PC-9 (cell line): Measurements from ENCODE around the gene HDAC2.

Experiments
- EZH2 ChIP-seq: fragments of 200-600 bp; sonication (generic); IDR thresholded peaks from 2 replicates; pipeline ENCODE4 v1.8.0; 2017; ENCODE audit warnings: antibody characterized with exemption, low read depth
- TF ChIP-seq, protein P1 (sequence below): fragments of 200-600 bp; sonication (generic); conservative IDR thresholded peaks from 2 replicates; pipeline ENCODE4 v1.6.1; 2017; ENCODE audit warnings: mixed run types, antibody characterized with exemption, mild to moderate bottlenecking, moderate library complexity

DNA sequence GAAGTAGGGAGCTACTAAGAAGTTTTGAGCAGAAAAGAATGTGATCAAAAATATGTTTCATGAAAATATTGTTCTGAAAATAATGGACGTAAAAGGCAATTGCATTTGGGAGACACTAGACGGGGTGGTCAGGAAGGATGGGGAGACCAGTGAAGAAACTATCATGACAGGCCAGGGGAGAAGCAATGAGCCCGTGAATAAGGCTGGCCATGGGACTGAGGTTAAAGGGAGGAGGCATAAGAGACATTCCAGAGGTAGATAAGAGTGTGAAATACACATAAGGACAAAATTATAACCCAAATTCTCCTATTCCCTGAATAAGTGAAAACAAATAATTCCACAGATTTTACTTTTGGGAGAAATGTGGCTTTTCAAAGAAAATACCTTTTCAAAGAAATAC, 62.1 kb downstream of the HDAC2 start:
- TF ChIP-seq, protein P1, sequence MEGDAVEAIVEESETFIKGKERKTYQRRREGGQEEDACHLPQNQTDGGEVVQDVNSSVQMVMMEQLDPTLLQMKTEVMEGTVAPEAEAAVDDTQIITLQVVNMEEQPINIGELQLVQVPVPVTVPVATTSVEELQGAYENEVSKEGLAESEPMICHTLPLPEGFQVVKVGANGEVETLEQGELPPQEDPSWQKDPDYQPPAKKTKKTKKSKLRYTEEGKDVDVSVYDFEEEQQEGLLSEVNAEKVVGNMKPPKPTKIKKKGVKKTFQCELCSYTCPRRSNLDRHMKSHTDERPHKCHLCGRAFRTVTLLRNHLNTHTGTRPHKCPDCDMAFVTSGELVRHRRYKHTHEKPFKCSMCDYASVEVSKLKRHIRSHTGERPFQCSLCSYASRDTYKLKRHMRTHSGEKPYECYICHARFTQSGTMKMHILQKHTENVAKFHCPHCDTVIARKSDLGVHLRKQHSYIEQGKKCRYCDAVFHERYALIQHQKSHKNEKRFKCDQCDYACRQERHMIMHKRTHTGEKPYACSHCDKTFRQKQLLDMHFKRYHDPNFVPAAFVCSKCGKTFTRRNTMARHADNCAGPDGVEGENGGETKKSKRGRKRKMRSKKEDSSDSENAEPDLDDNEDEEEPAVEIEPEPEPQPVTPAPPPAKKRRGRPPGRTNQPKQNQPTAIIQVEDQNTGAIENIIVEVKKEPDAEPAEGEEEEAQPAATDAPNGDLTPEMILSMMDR = no peak
- no peak for TF ChIP-seq EZH2
